Measurements from ENCODE around the gene CRACR2A.
A peak's percentile ranks its signal among the peaks of the same experiment; 100 is the strongest.

DNA sequence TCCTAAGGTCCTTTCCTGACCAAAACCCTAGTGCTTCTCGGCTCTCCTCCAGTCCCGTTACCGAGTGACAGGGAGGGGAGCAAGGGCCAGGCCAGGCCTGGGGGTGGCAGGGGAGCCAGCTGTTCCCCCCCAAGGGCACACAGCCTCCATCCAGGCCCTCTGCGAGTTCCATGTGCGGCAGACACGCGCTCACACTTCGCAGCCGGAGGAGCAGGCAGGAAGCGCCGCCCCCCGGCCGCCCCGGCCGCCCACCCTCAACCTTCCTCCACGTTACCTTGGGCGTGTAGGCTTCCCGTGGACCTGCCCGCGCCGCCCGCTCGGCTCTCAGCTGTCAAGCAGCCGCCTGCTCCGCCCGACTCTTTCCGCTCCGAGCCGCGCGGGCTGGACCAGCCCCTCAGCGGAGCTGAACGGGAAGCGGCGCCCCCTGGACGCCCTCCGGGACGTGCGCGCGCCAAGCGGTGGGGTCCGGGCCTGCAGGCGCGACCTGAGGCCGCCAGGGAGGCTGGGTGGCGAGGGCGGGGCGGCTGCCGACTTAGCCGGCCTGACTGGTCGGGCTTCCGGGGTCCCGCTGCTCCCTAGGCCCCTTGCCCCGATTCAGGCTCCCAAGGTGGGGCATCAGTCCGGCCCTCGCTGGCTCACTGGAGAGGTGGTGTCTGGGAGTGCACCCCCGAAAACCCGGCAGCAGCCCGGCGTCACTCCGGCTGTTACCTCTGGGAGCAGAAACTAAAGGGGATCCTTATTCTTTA is at the start of gene CRACR2A:
- TF ChIP-seq POLR2AphosphoS5 (IDR thresholded peaks at IDR 0.05): peak in 1 of 3 donors; percentile 1
- no peak for TF ChIP-seq POLR2A (IDR thresholded peaks at IDR 0.05)
- TF ChIP-seq, protein P1, sequence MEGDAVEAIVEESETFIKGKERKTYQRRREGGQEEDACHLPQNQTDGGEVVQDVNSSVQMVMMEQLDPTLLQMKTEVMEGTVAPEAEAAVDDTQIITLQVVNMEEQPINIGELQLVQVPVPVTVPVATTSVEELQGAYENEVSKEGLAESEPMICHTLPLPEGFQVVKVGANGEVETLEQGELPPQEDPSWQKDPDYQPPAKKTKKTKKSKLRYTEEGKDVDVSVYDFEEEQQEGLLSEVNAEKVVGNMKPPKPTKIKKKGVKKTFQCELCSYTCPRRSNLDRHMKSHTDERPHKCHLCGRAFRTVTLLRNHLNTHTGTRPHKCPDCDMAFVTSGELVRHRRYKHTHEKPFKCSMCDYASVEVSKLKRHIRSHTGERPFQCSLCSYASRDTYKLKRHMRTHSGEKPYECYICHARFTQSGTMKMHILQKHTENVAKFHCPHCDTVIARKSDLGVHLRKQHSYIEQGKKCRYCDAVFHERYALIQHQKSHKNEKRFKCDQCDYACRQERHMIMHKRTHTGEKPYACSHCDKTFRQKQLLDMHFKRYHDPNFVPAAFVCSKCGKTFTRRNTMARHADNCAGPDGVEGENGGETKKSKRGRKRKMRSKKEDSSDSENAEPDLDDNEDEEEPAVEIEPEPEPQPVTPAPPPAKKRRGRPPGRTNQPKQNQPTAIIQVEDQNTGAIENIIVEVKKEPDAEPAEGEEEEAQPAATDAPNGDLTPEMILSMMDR (IDR thresholded peaks at IDR 0.05): peak in 2 of 3 donors; percentile 25 to 52
